ENCODE measurements around the gene PAPPA2.

DNA sequence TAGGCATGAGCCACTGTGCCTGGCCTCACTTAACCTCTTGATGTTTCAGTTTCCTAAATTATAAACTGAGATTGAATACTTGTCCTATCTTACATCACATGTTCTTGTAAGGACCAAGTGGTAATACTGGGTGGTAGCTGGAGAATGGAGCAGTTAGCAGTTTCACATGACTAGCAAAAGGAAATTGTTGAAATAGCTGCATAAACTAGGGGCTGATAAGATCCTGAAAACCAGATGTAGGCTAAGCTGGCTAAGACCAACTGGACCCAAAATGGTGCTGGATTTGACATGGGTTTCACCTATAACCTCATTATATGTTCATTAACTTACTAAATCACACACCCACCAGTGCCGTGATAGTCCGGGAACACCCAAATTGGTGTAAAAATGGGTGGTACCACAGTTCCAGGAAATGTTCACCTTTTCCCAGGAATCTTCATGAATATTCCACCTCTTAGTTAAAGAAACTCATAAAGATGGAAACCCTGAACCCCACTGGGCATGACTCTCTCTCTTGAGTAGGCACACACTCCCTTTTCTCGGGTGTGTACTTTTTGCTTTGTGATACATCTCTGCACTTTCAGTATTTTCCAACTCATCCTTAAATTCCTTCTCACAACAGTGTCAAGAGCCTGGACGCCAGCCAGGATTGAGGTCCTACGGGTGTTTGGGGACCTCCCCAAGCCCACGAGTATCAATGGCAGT, at the start of gene PAPPA2:
- TF ChIP-seq SRF (IDR thresholded peaks at IDR 0.05; ENCODE audit: low read depth, low read length) (no peak), SP1 (IDR thresholded peaks at IDR 0.05; ENCODE audit: low read depth, low read length) (no peak), BCL11A (IDR thresholded peaks at IDR 0.05; ENCODE audit: low read depth in 2 of 2, low read length in 2 of 2) (no peak), TAF1 (IDR thresholded peaks at IDR 0.05; ENCODE audit: low read depth, low read length) (no peak)
- TF ChIP-seq, protein P1, sequence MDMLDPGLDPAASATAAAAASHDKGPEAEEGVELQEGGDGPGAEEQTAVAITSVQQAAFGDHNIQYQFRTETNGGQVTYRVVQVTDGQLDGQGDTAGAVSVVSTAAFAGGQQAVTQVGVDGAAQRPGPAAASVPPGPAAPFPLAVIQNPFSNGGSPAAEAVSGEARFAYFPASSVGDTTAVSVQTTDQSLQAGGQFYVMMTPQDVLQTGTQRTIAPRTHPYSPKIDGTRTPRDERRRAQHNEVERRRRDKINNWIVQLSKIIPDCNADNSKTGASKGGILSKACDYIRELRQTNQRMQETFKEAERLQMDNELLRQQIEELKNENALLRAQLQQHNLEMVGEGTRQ (IDR thresholded peaks at IDR 0.05; ENCODE audit: low read length): no peak
